Heart left ventricle (tissue), 16 donors: Measurements from ENCODE around the gene ELOVL5. TPM values are rescaled to one million over a fixed set of nuclear protein-coding genes. Genes with fewer than 3 reads are reported as not detected.

Experiments used
- ATAC-seq, 4 donors: fragments of 200-7000 bp; cut with Tn5 transposase; one replicate each; pipeline ENCODE4 v1.9.1; 2020 to 2022; ENCODE audit warnings: moderate library complexity in 4 of 4, mild to moderate bottlenecking in 3 of 4, moderate number of reproducible peaks in 1 of 4
- DNase-seq, 5 donors: peaks; one replicate each; pipeline ENCODE4 v3.0.0-alpha.2; 2020
- H3K27ac ChIP-seq, 12 donors: fragments of 200-600 bp; sonication (generic) in 4 of 12; one replicate each; pipeline versions ENCODE4 v1.5.0 to v1.8.0; 2016 to 2022; ENCODE audit warnings: mild to moderate bottlenecking in 2 of 12
- H3K27me3 ChIP-seq, 9 donors: fragments of 200-600 bp; sonication (generic) in 2 of 9; one replicate each; pipeline versions ENCODE4 v1.5.1 to v1.8.0; 2016 to 2022; ENCODE audit warnings: mild to moderate bottlenecking in 3 of 9
- H3K36me3 ChIP-seq, 9 donors: fragments of 200-600 bp; sonication (generic) in 2 of 9; one replicate each; pipeline versions ENCODE4 v1.5.0 to v1.8.0; 2018 to 2022; ENCODE audit warnings: mild to moderate bottlenecking in 2 of 9
- H3K4me1 ChIP-seq, 12 donors: fragments of 200-600 bp; sonication (generic) in 4 of 12; one replicate each; pipeline versions ENCODE4 v1.5.0 to v1.8.0; 2016 to 2022; ENCODE audit warnings: mild to moderate bottlenecking in 3 of 12
- H3K4me3 ChIP-seq, 12 donors: fragments of 200-600 bp; sonication (generic) in 4 of 12; one replicate each; pipeline versions ENCODE4 v1.5.0 to v1.8.0; 2017 to 2022; ENCODE audit warnings: mild to moderate bottlenecking in 9 of 12, moderate library complexity in 4 of 12
- H3K9me3 ChIP-seq, 12 donors: fragments of 200-600 bp; sonication (generic) in 4 of 12; one replicate each; pipeline versions ENCODE4 v1.5.0 to v1.8.0; 2016 to 2022; ENCODE audit warnings: mild to moderate bottlenecking in 1 of 12
- POLR2A ChIP-seq, 2 donors: fragments of 450-650 bp; IDR thresholded peaks; one replicate each; pipeline ENCODE4 v1.6.1; 2017; ENCODE audit warnings: antibody characterized with exemption in 2 of 2, mild to moderate bottlenecking in 2 of 2, moderate library complexity in 2 of 2
- WGBS, 4 donors: extraction: QIAGEN DNeasy Blood & Tissue Kit in 2 of 4; methylation state at CpG; one replicate each; pipeline versions ENCODE4 v1.1.5 to v1.1.7; 2013 to 2018; 5-methylcytosine and 5-hydroxymethylcytosine counted together
- intact Hi-C, 10 donors: fragments of 100-400 bp; cut with DNase I; formaldehyde crosslinking; loops; one replicate each; pipeline versions ENCODE4 v1.11.1 to v1.14.2; 2022
- polyA plus RNA-seq, 2 donors: library from polyadenylated mRNA; stranded (reverse); fragments of 200-250 nt; gene quantifications; one replicate each; pipeline ENCODE4 v1.2.3, GENCODE V29; 2013
- total RNA-seq, 9 donors: library from RNA; depleted of rRNA in 2 of 9; stranded (reverse); fragments of >200 nt in 2 of 9; fragmentation: NEBNext Ultra II Directional in 3 of 9; extraction: Animal tissue kit (Norgen Biotek cat#: 25700) in 3 of 9; gene quantifications; one replicate each; pipeline versions ENCODE4 v1.1.0 to v1.2.4, GENCODE V29; 2016 to 2023
- TF ChIP-seq, protein P1 (sequence below), 12 donors: fragments of 200-600 bp; sonication (generic) in 4 of 12; IDR thresholded peaks; one replicate each; pipeline versions ENCODE4 v1.5.0 to v1.8.0; 2018 to 2022; ENCODE audit warnings: antibody characterized with exemption in 12 of 12, mild to moderate bottlenecking in 5 of 12
- donor health status: ischemic (EF 13 %, LVEDD 7.1; RV severe dilation, severe dysfunction).
- donor health status: healthy with polysubstance abuse.
- donor health status: DM: no; HTN: yes; CAD: no.
- donor health status: DM: no; HTN: no; CAD: no.
- donor health status: ischemic (EF 25% LVEDD 6.9; RV normal size, moderate dysfunction).
- donor health status: ischemic (EF 25% LVEDD 5.7; RV mildly dilated, moderate dysfunction).
- donor health status: healthy.
- donor health status: DM: yes; HTN: yes; CAD: no.
- donor health status: ischemic (EF 35%, LVEDD 5.7; RV mildly dilated, moderate dysfunction).
- donor health status: nonischemic (EF 11% LVEDD 7.7; RV severe dilation, severe dysfunction).
- donor health status: DM: yes; HTN: yes; CAD: no.
- donor health status: PGD.
- donor health status: ischemic (EF 29% LVEDD 5.4; RV normal size, mild dysfunction).
- donor health status: nonischemic (EF 23%, LVEDD 6.1; RV moderate dilation, normal function).

The ELOVL5 gene
- total and polyA plus RNA-seq, 11 donors: 9.6 to 47.9 (median 29.3) TPM

DNA sequence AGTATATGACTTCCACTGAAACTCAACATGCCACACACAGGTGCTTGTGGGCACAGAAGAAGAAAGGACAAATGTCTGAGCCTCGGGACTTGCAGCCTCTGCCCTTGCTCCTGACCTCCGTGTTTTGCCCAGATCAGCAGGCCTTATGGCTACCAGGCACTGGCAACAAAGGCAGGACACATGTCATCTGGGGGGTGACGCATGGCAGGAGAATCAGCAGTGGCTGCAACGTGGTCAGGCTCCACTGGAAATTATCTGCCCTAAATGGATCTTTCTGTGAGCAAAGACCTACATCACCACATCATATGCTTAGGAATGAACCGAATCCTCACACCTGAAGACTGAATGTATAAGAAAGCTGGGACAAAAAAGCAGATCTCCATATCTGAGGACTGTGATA, 78.9 kb downstream of the ELOVL5 start:
- Histone ChIP-seq H3K4me3 (no peak overlapping the region), H3K4me1 (peaks cover 0 to 15% (median 5%) of the 10 kb centered on the region in 12 donors), H3K9me3 (no peaks in the 10 kb centered on the region), H3K36me3 (peaks cover 0 to 99% (median 88%) of the 10 kb centered on the region in 9 donors), H3K27ac (no peak overlapping the region), H3K27me3 (no peaks in the 10 kb centered on the region)
- DNase-seq (no peak), ATAC-seq (no peak)
- intact Hi-C loops: loop anchor here in 2 of 10 donors (10.0 kb wide), 2 partner anchors 85 to 215 kb away; no protein-coding TSS in a partner anchor
- TF ChIP-seq, protein P1, sequence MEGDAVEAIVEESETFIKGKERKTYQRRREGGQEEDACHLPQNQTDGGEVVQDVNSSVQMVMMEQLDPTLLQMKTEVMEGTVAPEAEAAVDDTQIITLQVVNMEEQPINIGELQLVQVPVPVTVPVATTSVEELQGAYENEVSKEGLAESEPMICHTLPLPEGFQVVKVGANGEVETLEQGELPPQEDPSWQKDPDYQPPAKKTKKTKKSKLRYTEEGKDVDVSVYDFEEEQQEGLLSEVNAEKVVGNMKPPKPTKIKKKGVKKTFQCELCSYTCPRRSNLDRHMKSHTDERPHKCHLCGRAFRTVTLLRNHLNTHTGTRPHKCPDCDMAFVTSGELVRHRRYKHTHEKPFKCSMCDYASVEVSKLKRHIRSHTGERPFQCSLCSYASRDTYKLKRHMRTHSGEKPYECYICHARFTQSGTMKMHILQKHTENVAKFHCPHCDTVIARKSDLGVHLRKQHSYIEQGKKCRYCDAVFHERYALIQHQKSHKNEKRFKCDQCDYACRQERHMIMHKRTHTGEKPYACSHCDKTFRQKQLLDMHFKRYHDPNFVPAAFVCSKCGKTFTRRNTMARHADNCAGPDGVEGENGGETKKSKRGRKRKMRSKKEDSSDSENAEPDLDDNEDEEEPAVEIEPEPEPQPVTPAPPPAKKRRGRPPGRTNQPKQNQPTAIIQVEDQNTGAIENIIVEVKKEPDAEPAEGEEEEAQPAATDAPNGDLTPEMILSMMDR (IDR thresholded peaks at IDR 0.05): no peak
- no peak for TF ChIP-seq POLR2A (IDR thresholded peaks at IDR 0.05)
- 83 to 88% (median 86%) methylated on average over 5 of the region's 5 CpGs for WGBS, 4 donors

DNA sequence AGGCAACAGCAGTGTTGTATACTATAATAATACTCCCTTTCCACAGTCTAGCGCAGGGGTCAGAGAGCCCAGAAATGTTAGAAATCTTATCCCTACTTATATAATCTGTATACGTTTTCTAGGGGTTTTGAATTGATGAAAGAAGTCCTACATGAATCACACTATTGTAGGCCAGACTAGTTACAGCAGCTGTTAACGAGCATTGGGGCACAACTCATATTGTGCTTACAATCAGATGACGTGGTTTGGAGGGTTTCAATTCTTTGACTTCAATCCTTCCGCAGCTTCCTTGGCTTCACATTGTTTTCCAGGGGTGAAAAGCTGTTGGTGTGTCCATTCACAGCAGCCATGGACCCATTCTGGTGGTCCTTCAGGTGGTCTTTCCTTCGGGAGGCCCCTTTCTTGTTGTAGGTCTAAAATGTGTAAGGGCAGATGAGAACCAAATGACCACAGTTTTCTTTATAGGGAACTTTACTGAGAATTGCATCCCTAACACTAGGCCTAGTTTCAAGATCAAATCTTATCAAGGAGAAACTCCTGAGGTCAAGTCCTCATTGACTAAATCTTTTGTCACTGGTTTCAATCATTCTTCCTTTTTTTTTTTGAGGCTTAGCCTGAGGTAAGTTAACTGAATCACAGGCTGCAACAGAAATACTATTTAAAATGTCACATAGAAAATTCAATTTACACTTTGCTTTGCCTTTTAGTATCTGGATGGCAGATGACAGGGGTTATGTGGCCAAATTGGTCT, 79.7 kb downstream of the ELOVL5 start:
- no peaks in the 10 kb centered on the region for H3K27me3 ChIP-seq
- peaks cover 0 to 93% (median 80%) of the 10 kb centered on the region in 9 donors for H3K36me3 ChIP-seq
- H3K9me3 ChIP-seq: no peaks in the 10 kb centered on the region
- DNase-seq (no peak), ATAC-seq (no peak)
- no peak overlapping the region for H3K4me3 ChIP-seq
- TF ChIP-seq, protein P1 (IDR thresholded peaks at IDR 0.05): no peak
- TF ChIP-seq POLR2A (IDR thresholded peaks at IDR 0.05): no peak
- 94 to 97% (median 96%) methylated on average over 6 of the region's 6 CpGs for WGBS, 4 donors
- H3K27ac ChIP-seq: no peak overlapping the region
- intact Hi-C loops: loop anchor here in 1 of 10 donors (10.0 kb wide), 1 partner anchor 86 kb away; no protein-coding TSS in a partner anchor
- peaks cover 0 to 23% (median 7%) of the 10 kb centered on the region in 12 donors for H3K4me1 ChIP-seq

GRCh38 chr6:53266553-53267090, 82.1 kb downstream of the ELOVL5 start:
- intact Hi-C loops: loop anchor here in 1 of 10 donors (10.0 kb wide), 1 partner anchor 88 kb away; no protein-coding TSS in a partner anchor
- WGBS, 4 donors: 97 to 98% (median 97%) methylated on average over 4 of the region's 4 CpGs
- no peaks in the 10 kb centered on the region for H3K9me3 ChIP-seq
- DNase-seq: no peak
- TF ChIP-seq POLR2A (IDR thresholded peaks at IDR 0.05): no peak
- TF ChIP-seq, protein P1 (IDR thresholded peaks at IDR 0.05): no peak
- no peak overlapping the region for H3K27ac ChIP-seq
- H3K27me3 ChIP-seq: no peaks in the 10 kb centered on the region
- no peak overlapping the region for H3K4me3 ChIP-seq
- H3K4me1 ChIP-seq: peaks cover 0 to 26% (median 8%) of the 10 kb centered on the region in 12 donors
- H3K36me3 ChIP-seq: peaks cover 0 to 84% (median 63%) of the 10 kb centered on the region in 9 donors
- ATAC-seq: no peak
